ENCODE measurements around the gene UVSSA. TPM values are rescaled to one million over a fixed set of nuclear protein-coding genes. Genes with fewer than 3 reads are reported as not detected.

Gene UVSSA
- total RNA-seq, 3 donors from 2014 or later (not counting 1 experiment from before 2014, with no cell fraction given) = 48.0 to 59.4 (median 56.4) TPM

DNA sequence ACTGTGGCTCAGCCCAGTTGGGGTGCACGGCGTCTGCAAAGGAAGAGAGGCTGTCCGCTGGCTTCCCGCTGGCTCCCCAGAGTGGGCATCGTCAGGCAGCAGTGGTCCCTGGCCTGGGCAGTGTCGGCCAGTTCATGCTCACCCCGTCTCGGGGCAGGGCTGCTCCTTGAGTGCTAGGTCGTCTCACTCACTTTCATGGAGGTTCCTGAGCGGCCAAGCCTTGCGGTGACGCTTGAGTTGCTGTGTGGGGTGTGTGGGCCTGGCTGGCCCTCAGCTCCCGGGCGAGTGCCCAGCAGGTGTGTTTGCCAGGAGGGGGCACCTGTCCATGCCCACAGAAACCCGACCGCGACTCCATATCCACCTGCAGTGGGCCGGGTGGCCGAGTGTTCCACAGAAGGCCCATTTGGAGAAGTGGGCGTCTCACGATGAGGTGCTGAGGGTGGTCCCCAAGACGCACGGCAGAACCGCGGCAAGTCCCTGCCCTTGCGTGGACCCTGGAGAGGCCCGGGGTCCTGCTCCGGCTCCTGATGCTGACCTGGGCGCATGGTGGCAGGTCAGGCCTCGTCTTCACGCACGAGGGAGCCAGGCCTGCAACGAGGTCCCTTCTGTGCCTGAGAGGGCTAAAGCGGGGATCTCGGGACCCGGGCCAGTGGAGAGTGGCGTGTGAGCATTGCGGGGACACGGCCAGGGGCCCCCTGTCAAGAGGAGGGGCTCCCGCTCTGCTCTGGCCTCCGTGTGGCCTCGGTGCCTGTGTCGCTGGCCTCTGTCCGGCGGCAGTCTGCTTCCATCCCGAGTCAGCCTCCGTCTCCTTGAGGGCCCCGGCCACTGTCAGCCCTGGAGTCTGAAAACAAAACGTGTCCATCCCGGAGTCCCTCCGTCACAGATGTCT lies 18.5 kb upstream of the UVSSA start:
- Mint-ChIP-seq H3K9me3 (no peaks in the 10 kb centered on the region), H3K36me3 (no peaks in the 10 kb centered on the region), H3K27me3 (ENCODE audit: low read depth in 2 of 2) (no peaks in the 10 kb centered on the region), H3K4me3 (no peak overlapping the region), H3K4me1 (peaks cover 19 to 32% of the 10 kb centered on the region in 2 donors), H3K27ac (peak overlapping the region in 1 of 2 donors; percentile 96)
- ATAC-seq = no peak
- no peak for DNase-seq
- intact Hi-C loops (cut with micrococcal nuclease) = no loop called here
- H3K36me3 ChIP-seq (ENCODE audit: control insufficient read depth, insufficient read depth, low read length) = peaks cover 42% of the 10 kb centered on the region
- no peaks in the 10 kb centered on the region for H3K9me3 ChIP-seq (ENCODE audit: control insufficient read depth, insufficient read depth, low read length)
- H3K27ac ChIP-seq (ENCODE audit: low read length) = peak overlapping the region; percentile 79
- H3K27me3 ChIP-seq (ENCODE audit: control insufficient read depth, insufficient read depth, low read length) = no peaks in the 10 kb centered on the region
- H3K4me1 ChIP-seq (ENCODE audit: control insufficient read depth, insufficient read depth, low read length) = peaks cover 38% of the 10 kb centered on the region
- H3K4me3 ChIP-seq (ENCODE audit: low read length) = no peak overlapping the region
- TF ChIP-seq, protein P1, sequence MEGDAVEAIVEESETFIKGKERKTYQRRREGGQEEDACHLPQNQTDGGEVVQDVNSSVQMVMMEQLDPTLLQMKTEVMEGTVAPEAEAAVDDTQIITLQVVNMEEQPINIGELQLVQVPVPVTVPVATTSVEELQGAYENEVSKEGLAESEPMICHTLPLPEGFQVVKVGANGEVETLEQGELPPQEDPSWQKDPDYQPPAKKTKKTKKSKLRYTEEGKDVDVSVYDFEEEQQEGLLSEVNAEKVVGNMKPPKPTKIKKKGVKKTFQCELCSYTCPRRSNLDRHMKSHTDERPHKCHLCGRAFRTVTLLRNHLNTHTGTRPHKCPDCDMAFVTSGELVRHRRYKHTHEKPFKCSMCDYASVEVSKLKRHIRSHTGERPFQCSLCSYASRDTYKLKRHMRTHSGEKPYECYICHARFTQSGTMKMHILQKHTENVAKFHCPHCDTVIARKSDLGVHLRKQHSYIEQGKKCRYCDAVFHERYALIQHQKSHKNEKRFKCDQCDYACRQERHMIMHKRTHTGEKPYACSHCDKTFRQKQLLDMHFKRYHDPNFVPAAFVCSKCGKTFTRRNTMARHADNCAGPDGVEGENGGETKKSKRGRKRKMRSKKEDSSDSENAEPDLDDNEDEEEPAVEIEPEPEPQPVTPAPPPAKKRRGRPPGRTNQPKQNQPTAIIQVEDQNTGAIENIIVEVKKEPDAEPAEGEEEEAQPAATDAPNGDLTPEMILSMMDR (IDR thresholded peaks at IDR 0.05) = no peak
- WGBS (ENCODE audit: insufficient coverage) = 98% methylated on average over 51 of the region's 51 CpGs

- peaks cover 24 to 37% of the 10 kb centered on the region in 2 donors for H3K4me1 Mint-ChIP-seq
- Histone ChIP-seq H3K36me3 (ENCODE audit: control insufficient read depth, insufficient read depth, low read length) (peaks cover 43% of the 10 kb centered on the region), H3K27ac (ENCODE audit: low read length) (peak overlapping the region; percentile 79), H3K4me3 (ENCODE audit: low read length) (no peak overlapping the region), H3K27me3 (ENCODE audit: control insufficient read depth, insufficient read depth, low read length) (no peaks in the 10 kb centered on the region), H3K9me3 (ENCODE audit: control insufficient read depth, insufficient read depth, low read length) (no peaks in the 10 kb centered on the region), H3K4me1 (ENCODE audit: control insufficient read depth, insufficient read depth, low read length) (peaks cover 43% of the 10 kb centered on the region)
- no peaks in the 10 kb centered on the region for H3K36me3 Mint-ChIP-seq
- peak in 1 of 2 donors; percentile 71 for DNase-seq
- peak overlapping the region; percentile 64 to 96 for H3K27ac Mint-ChIP-seq
- H3K9me3 Mint-ChIP-seq = no peaks in the 10 kb centered on the region
- intact Hi-C loops (cut with micrococcal nuclease) = loop anchor here (2.0 kb wide), 1 partner anchor 17 kb away; the partner anchor contains the start of gene UVSSA
- TF ChIP-seq, protein P1 (IDR thresholded peaks at IDR 0.05) = no peak
- no peaks in the 10 kb centered on the region for H3K27me3 Mint-ChIP-seq (ENCODE audit: low read depth in 2 of 2)
- 60% methylated on average over 32 of the region's 34 CpGs for WGBS (ENCODE audit: insufficient coverage)
- ATAC-seq = peak; percentile 15 to 45 (median 32)
- H3K4me3 Mint-ChIP-seq = peak overlapping the region; percentile 61
These were observed 17.3 kb upstream of the UVSSA start for GRCh38 chr4:1329408-1330371.

DNA sequence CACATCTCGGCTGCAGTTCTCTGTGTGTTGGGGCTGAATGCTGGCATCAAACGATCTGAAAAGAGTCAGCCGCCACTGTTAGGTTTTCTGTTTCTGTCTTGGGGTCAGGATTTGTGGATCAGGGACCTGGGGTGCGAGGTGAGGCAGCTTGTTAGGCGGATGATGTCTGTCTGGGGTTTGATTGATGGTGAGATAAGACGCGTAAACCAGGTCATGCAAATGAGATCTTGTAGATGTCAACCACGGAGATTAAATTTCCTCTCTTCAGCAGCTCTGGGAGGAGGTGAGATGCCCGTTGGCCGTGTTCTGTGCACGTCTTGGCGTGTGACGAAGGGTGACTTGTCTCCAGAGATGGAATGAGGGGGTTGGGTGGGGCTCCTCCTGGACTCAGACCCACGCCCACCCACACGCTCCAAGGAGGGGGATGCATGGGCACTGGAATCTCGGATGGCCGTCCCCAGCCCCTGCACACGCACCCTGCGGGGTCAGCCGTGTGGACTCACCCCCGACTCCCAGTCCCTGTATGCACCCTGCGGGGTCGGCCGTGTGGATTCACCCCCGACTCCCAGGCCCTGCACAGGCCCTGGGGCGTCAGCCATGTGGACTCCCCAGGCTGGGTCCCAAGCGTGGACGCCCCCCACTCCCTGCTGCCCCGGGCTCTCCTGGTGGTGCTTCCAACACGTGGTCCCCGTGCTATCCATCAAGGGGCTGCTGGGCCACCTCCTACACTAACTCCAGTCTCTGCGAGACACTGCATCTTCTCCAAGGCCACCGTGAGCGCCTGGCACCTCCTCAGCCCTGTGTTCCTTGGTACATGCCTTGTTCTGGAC lies 16.0 kb upstream of the UVSSA start:
- Mint-ChIP-seq H3K4me3 (peak overlapping the region; percentile 61), H3K27ac (peak overlapping the region; percentile 64 to 96), H3K9me3 (peaks cover 0 to 2% of the 10 kb centered on the region in 2 donors), H3K36me3 (peaks cover 6% of the 10 kb centered on the region), H3K27me3 (ENCODE audit: low read depth in 2 of 2) (no peaks in the 10 kb centered on the region), H3K4me1 (peaks cover 30 to 42% of the 10 kb centered on the region in 2 donors)
- TF ChIP-seq, protein P1 (IDR thresholded peaks at IDR 0.05) = no peak
- H3K4me3 ChIP-seq (ENCODE audit: low read length) = no peak overlapping the region
- intact Hi-C loops (cut with micrococcal nuclease) = loop anchor here (2.0 kb wide), 1 partner anchor 16 kb away; the partner anchor contains the start of gene UVSSA
- peak; percentile 77 to 86 (median 84) for ATAC-seq
- H3K4me1 ChIP-seq (ENCODE audit: control insufficient read depth, insufficient read depth, low read length) = peaks cover 43% of the 10 kb centered on the region
- DNase-seq = peak in 1 of 2 donors; percentile 92
- no peaks in the 10 kb centered on the region for H3K9me3 ChIP-seq (ENCODE audit: control insufficient read depth, insufficient read depth, low read length)
- H3K36me3 ChIP-seq (ENCODE audit: control insufficient read depth, insufficient read depth, low read length) = peaks cover 38% of the 10 kb centered on the region
- WGBS (ENCODE audit: insufficient coverage) = 61% methylated on average over 33 of the region's 34 CpGs
- peak overlapping the region; percentile 58 for H3K27ac ChIP-seq (ENCODE audit: low read length)
- H3K27me3 ChIP-seq (ENCODE audit: control insufficient read depth, insufficient read depth, low read length) = no peaks in the 10 kb centered on the region
